ENCODE measurements around the gene FASTK.

FASTK gene

DNA sequence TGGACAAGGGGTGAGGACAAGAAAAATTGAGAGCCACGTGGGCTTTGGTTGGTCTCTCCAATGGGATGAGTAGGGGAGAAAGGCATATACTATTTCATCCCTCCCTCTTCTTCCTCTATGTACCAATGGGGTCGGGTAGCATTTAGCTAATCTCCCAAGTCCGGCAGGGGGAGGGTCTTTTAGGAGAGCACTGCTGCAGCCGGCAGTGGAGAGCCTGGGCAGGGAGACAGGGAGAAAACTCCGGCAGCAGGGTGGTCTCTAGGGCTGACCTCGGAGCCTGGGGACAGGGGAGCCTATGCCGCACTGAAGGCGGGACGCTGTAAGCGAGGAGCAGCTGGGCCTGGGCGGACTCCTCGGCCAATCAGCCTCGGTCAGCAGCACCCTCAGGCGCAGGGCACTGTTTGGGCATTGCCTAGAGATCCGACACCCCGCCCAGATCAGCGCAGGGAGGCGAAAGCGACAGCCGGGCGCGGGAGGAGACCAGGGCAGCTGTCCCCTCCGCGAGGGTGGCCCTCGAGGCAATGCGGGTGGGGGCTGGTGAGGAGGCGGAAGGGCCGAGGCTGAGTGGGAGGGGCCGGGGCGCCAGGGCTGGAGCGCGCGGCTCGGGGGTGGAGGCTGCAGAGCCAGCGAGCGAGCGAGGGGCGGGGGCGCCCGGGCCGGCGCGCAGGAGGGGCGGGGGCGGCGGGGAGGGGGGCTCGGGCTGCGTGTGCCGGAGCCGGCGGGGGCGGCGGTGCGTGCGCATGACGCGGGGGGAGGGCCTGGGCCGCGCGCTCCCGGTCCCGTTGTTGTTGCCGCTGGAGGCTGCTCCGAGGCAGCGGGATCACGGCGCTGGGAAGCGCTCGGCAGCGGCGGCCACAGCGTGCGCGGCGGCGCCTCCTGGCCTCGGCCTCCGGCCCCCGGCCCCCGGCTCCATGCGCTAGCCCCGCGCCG lies 5.3 kb upstream of the FASTK start, which contains the start of gene AGAP3:
AGAP3 (plus strand) TSS at position 785 of the 930 bp plus-strand sequence. CDS start 267 bp downstream, outside the sequence.
- DNase-seq (ENCODE audit: low read depth), result peak; percentile 54
- peak within 1 kb of the TSS; percentile 77 for H3K4me3 ChIP-seq (ENCODE audit: low read depth, low read length)

DNA sequence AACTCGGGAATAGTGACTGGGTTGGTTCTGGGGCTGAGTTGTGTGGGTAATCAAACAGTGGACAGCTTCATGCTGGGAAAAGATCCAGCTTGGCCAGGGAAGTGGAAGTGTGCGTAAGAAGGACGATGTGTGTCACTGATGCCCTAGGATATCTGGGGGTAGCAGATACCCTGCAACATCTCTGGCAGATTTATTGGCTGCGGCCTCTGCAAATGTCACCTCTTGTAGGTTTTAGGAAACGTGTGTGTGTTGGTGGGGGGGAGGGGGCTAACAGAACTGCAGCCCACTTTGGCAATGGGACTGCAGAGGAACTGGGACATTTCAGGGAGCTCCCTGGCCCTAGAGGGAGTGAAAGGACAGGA lies 4.7 kb upstream of the FASTK start:
- DNase-seq (ENCODE audit: low read depth), result no peak

DNA sequence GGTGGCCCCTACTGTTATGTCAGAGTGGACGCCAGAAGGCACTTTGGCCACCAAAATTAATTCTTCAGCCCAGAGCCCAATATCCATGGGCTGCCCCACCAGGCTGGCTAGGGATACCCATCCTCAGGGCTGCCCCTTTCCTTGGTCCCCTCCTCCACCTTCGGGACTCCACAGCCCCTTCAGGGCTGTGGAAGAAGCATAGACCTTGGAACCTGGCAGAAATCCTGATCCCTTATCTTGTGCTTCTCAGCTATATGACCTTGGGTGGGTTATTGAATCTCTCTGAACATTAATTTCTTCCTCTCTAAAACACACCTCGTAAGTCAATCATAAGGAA lies 3.2 kb upstream of the FASTK start:
- H3K4me3 ChIP-seq (ENCODE audit: low read depth, low read length), result peak overlapping the region; percentile 87
- DNase-seq (ENCODE audit: low read depth), result no peak

More for the DNA sequence above, 4.7 kb upstream of the FASTK start:
- H3K4me3 ChIP-seq (ENCODE audit: low read depth, low read length), result peak overlapping the region; percentile 77

DNA sequence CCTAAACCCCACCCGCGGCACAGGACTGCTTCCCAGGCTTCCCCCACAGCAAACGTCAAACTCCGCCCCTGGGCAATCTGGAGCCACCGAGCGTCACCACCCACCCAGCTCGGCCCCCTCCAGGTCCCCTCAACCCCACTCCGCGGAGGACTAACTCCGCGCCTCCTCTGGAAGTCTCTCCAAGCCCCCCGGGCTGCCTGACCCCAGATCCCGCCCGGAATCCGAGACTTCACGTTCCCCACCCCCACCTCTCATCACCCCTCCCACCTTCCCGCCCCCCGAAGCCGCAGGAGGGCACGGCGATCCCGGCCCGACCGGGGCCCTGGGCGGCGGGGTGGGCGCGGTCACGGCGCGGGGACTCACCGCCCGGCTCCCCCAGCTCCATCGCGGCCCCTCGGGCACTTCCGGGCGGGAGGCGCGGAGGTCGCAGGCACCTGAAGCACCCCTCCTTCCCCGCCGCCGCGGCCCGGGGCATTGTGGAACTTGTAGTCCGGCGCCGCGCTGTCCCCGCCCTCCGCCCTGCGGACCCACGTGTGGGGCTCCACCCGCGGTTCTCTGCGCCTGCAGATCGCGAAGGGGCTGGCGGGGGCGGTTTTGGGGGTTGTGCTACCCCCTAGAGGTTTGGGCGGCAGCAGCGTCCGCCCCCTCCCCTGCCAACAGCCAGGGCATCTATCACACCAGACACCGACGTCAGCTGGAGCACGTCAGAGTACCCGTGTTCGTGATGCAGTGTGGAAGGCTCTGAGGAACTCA lies 2.6 kb upstream of the FASTK start, which contains the start of gene TMUB1:
TMUB1 (minus strand) TSS at position 423 of the 753 bp plus-strand sequence. CDS start 930 bp downstream, outside the sequence.
- H3K4me3 ChIP-seq (ENCODE audit: low read depth, low read length), result peak within 1 kb of the TSS; percentile 87
- no peak for DNase-seq (ENCODE audit: low read depth)

DNA sequence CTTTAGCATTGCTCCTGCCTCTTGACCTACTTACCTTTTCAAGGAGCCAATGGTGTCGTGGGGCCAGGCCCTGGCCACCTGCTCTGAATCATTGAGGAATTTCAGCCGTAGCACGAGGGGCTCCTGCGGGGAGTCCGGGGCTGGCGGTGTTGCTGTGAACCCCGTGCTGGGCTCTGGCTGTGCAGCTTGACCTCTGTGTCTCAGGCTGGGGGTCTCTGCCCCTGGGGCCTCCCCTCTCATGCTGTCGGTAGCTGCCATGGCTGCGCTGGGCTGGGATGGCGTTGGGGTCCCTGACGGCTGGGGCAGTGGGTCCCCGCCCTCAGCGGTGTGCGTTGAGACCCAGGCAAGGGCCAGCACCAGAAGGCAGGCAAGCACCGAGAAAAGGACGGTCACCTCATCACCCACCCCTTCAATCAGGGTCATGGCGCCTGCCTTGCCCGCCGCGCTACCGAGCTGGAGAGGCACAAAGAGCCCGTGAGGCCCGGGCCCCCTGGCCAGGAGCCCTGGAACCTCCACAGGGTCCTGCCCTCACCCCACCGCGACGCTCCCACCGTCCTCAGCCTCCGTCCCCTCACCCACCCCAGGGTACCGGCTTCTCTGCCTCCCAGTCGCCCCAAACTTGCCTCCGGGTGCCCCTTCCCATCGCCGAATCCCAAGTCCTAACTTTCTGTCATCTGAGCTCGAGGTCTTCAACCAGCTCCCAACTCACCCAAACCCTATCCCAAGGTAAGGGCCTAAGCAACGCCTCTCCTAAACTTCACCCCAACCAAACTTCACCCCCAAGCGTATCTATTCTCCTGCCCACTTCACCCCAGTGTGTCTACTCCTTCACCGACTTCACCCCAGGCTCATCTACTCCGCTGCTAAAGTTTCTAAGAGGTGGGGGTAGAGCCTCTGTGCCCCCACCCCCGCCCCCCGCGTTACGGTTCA lies 1.8 kb upstream of the FASTK start:
- DNase-seq (ENCODE audit: low read depth), result no peak
- H3K4me3 ChIP-seq (ENCODE audit: low read depth, low read length), result peak overlapping the region; percentile 87

DNA sequence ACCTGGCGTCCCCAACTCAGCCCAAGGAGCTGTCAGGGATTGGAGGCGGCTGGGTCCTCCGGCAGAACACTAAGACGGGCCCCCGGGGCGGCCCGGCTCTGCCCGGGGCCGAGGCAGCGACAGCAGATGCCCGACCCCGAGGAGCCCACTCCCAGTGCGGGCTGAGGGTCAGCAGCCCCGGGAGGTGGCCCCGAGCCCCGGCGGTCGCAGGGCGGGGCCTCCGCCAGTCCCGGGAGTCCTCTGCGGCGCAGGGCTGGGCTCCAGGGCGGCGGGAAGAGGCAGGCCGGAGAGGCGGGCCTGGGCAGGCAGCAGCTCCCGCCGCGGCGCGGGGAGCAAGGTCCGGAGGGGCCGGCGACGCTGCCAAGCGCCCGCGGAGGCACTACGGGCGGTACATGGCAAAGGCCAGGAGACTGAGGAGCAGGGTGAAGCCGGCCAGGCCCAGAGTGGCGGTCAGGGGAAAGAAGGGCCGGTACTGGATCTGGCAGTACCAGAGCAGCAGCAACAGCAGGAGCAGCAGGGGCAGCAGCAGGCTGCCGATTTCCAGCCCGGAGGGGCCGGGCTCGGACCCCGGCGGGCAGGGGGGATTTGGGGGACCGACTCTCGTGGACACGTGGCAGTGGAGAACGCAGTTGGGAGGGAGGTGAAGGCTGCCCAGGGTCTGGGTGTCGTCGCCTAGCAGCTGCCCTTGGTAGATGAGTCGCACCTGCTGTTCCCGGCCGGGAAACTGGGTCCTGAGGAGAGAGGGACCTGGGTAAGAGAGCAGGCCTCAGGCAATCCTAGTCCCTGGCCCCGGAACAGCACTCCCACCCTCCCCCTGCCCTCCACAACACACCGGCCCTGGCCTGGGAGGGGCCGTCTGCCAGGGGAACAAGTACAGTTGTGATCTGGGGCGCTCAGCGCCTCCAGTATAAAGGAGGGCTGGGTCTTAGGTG lies 827 bp upstream of the FASTK start:
- peak overlapping the region; percentile 87 for H3K4me3 ChIP-seq (ENCODE audit: low read depth, low read length)
- DNase-seq (ENCODE audit: low read depth), result no peak

DNA sequence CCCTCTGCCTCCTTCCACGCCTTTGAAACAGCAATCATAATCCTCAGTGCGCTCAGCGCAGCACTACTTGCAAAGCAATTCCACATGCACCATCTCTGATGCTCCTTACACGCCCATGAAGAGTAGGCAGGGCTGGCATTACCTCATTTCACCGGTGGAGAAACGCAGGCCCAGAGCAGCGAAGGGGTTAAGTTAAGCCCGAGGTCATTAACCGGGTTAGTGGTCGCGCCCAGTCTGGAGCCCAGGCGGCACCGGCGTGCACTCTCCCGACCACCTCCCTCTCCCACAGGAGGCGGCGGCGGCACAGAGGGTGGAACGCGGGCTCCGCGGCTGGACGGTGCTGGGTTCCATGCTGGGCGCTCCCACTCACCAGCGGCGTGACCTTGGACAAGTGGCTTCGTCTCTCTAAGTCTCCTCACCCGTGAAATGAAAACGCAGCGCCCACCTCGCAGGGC lies 515 bp downstream of the FASTK start:
- no peak for DNase-seq (ENCODE audit: low read depth)
- H3K4me3 ChIP-seq (ENCODE audit: low read depth, low read length), result peak overlapping the region; percentile 87

DNA sequence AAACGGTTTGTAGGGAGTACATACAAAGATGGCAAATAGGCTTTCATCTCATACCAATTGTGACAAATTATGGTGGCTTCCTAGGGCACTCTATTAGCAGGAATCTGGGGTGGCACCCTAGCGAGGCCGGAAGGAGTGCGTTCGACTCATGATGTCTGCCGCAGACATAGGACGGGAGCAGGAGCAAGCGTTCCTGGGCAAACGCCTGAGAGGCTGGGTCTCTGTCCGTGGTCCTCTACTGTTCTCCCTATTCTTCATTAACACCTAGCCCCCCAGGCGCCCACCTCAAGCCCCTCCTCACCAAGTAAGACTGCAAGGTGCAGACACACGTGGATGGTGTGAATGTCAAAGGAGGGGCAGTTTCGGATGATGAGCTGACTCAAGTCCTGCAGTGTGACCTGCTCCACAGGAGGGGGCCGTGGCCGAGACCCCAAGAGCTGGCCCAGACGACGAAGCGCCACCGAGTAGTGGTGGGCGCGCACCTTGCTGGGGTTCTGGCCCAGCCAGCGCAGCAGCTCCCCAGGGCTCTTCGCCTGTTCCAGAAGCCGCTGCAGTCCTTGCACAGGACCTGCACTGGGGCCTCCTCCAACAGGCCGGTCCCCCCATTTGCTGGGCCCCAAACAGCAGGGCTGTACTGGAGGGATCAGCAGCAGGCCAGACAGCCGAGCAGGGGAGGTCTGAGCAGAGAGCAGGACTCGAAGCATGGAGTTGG lies 1.3 kb downstream of the FASTK start:
- no peak for DNase-seq (ENCODE audit: low read depth)

DNA sequence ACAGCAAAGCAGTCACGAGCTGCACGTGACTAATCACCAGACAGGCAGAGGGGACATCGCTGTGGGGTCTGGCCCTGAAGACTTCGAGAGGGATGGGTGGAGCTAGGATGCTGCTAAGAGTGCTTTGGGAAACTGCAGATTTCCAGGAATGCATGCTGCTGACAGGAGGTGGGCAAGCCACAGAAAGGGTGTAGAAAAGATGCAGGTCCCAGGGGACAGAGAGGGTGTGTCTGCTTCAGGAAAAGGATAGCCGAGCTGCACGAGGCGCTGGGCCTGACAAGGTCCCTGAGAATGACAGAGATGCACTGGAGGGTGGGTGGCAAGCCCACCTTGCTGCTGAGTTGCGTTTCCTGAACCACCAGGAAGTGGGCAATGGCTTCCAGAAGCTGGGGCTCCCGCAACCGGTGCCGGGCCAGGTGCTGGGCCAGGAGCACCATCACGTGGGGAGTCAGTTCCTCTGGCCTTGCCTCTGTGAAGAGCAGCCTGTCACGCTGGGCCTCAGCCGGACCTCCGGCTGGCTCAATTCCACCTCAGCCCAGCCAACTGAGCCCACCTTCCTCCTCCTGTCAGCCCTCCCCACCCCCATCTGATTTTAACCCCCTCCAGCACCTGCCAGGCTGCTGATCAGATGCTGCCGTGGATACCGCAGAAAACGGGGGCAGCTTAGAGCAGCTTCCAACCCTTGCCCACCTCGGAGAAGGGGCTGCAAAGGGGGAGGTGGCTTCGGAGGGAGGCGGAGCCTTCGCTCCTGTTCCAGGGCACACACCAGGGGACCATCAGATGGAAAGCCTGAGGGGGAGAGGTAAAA lies 2.2 kb downstream of the FASTK start:
- no peak for DNase-seq (ENCODE audit: low read depth)
- H3K4me3 ChIP-seq (ENCODE audit: low read depth, low read length), result no peak overlapping the region

More for the DNA sequence above, 1.3 kb downstream of the FASTK start:
- H3K4me3 ChIP-seq (ENCODE audit: low read depth, low read length), result peak overlapping the region; percentile 87

DNA sequence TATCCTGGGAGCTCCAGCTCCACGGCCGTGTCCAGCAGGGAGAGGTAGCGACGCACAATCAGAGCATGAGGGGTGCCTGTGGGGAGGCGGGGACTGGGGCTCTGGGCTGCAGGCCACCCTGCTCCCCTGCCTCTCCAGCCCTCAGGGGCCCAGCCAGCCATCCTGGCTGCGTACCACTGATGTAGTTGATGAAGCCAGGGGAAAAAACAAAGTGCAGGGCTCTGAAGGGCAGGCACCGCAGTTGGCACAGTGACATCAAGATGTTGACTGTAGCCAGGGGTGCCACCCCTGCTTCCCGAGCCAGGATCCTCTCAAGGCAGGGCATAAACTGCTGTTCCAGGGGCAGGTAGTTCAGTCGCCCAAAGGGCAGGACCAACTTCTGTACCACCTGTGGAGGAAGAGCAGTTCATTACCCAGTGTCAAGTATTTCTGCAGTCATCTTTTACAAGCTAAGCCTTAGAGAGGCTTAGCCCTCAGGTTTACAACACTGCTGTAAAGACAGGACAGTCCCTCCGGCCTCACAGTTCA lies 2.8 kb downstream of the FASTK start:
- DNase-seq (ENCODE audit: low read depth), result no peak
- H3K4me3 ChIP-seq (ENCODE audit: low read depth, low read length), result no peak overlapping the region

DNA sequence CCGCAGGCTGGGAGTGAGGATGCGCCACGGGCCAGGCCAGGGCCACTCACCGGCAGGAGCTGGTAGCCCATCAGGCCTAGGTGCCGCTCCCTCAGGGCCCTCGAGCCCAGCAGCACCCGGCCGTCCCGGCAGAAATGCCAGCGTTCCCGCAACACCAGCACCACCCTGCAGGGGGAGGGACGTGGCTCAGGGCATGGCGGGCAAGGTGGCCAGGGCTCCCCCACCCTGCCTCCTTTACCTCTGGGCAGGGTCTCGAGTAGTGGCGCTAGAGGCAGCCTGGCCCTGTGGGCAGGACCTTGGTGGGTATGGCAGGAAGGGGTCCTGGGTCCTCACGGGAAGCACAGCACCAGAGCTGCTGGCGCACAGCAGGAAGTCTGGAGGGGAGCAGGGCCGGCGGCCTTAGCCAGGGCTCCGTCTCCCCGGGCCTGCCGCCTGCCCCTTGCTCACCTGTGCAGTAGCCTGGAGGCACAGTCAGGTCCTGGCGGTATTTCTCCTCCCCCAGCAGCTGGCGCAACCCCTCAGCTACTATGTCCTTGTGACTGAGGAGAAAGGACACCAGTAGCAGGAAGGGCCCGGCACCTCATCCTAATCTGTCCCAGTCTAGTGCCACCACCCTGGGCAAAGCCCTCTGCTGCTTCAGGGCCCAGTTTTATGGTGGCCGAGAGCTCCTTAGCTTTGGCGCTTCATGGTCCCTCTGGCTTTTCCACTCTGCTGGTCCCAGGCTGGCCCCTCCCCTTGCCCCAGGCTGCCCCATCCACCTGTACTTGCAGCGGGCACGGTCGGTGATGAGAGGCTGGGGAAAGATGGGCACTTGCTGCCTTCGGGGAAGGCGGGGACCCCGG lies 3.5 kb downstream of the FASTK start:
- H3K4me3 ChIP-seq (ENCODE audit: low read depth, low read length), result no peak overlapping the region
- DNase-seq (ENCODE audit: low read depth), result no peak

DNA sequence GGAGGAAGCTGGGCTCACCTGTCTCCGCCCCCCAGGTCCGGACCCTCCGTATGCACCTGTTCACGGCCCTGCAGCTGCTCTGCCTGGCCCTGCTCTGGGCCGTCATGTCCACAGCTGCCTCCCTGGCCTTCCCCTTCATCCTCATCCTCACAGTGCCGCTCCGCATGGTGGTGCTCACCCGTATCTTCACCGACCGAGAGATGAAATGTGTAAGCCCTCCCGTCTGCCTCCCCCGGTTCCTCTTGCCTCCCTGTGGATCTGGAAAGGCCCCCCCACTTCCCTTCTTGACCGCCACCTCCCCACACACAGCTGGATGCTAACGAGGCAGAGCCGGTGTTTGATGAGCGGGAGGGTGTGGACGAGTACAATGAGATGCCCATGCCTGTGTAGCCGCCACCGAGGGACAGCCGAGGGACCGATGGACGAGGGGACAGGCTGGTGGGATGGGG lies 4.6 kb downstream of the FASTK start:
- no peak for DNase-seq (ENCODE audit: low read depth)
- H3K4me3 ChIP-seq (ENCODE audit: low read depth, low read length), result no peak overlapping the region

DNA sequence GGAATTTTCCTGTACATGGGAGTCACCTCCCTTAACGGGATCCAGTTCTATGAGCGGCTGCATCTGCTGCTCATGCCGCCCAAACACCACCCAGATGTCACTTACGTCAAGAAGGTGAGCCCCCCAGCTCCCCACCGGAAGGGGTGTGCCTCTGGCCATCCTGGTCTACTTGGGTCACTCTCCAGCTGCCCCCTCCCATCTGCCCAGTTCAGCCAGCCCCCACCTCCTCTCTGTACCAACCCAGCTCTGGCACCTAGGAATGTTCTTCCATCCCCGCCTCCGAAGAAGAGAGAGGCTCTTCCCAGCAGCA lies 5.0 kb downstream of the FASTK start:
- no peak for DNase-seq (ENCODE audit: low read depth)

DNA sequence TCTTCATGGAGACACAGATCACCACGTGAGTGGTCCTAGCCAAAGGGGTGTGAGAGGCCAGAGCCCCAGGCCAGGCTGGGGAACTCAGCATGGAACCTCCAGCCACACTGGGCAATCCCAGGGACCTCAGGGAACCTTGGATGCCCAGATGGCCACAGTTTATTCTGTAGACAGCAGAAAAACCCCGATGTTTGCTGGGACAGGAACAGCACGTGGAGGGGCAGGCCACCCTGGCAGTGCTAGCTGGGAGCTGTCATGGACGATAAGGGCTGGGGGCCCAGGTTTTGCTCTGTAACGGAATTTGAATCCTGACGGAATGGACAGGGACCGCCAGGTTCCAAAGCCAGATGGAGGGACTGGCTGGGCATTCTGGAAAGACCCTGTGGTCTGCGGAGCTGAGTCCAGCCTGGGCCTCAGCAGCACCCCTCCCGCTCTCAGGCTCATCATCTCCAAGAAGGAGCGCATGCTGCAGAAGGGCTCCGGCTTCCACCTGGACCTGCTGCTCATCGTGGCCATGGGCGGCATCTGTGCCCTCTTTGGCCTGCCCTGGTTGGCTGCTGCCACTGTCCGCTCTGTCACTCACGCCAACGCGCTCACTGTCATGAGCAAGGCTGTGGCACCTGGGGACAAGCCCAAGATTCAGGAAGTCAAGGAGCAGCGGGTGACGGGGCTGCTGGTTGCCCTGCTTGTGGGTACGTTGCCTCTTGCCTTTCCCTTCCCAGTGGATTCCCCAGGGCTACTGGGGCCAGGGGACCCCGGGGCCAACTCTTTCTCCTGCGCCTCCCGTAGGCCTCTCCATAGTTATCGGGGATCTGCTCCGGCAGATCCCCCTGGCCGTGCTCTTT lies 5.6 kb downstream of the FASTK start:
- no peak for DNase-seq (ENCODE audit: low read depth)

More for the DNA sequence above, 5.0 kb downstream of the FASTK start:
- H3K4me3 ChIP-seq (ENCODE audit: low read depth, low read length), result no peak overlapping the region

DNA sequence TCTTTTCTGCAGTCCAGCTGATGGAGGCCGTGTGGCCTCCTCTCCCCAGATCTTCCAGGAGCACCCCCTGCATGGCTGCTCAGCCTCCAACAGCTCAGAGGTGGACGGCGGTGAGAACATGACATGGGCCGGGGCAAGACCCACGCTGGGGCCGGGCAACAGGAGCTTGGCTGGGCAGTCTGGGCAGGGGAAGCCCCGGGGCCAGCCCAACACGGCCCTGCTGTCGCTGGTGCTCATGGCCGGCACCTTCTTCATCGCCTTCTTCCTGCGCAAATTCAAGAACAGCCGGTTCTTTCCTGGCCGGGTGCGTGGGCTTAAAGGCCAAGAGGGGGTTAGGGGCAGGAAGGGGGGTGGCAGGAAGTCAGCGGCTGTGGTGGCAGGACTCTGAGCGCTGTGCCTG lies 6.6 kb downstream of the FASTK start:
- H3K4me3 ChIP-seq (ENCODE audit: low read depth, low read length), result no peak overlapping the region
- no peak for DNase-seq (ENCODE audit: low read depth)

More for the DNA sequence above, 5.6 kb downstream of the FASTK start:
- no peak overlapping the region for H3K4me3 ChIP-seq (ENCODE audit: low read depth, low read length)
